Measurements from ENCODE around the gene RAD50. TPM values are rescaled to one million over a fixed set of nuclear protein-coding genes. Genes with fewer than 3 reads are reported as not detected.

RAD50 gene
- total and polyA plus RNA-seq, 4 donors = 22.0 to 40.5 (median 29.8) TPM

- 94% methylated on average over 6 of the region's 9 CpGs for WGBS (ENCODE audit: insufficient coverage)
- Histone ChIP-seq H3K4me3 (ENCODE audit: low read depth, low read length) (no peak overlapping the region), H3K27me3 (ENCODE audit: control insufficient read depth, insufficient read depth, low read length) (no peaks in the 10 kb centered on the region), H3K36me3 (ENCODE audit: control insufficient read depth, insufficient read depth, low read length) (no peaks in the 10 kb centered on the region), H3K4me1 (ENCODE audit: control insufficient read depth, insufficient read depth, low read length) (peaks cover 15% of the 10 kb centered on the region), H3K9me3 (ENCODE audit: control insufficient read depth, insufficient read depth, low read length) (no peaks in the 10 kb centered on the region), H3K27ac (ENCODE audit: low read depth, low read length) (no peak overlapping the region)
- no peak for DNase-seq (ENCODE audit: low read depth in 4 of 6, low spot score in 6 of 6)
These were observed 108.0 kb downstream of the RAD50 start for GRCh38 chr5:132664696-132665209.

- Histone ChIP-seq H3K9me3 (ENCODE audit: control insufficient read depth, insufficient read depth, low read length) (no peaks in the 10 kb centered on the region), H3K4me1 (ENCODE audit: control insufficient read depth, insufficient read depth, low read length) (peaks cover 15% of the 10 kb centered on the region)
- WGBS (ENCODE audit: insufficient coverage) = 78% methylated on average over 19 of the region's 21 CpGs
These were observed 108.8 kb downstream of the RAD50 start for GRCh38 chr5:132665574-132666080.

GRCh38 chr5:132666310-132667123, 109.7 kb downstream of the RAD50 start:
- Histone ChIP-seq H3K4me1 (ENCODE audit: control insufficient read depth, insufficient read depth, low read length) (peaks cover 15% of the 10 kb centered on the region), H3K27me3 (ENCODE audit: control insufficient read depth, insufficient read depth, low read length) (no peaks in the 10 kb centered on the region), H3K4me3 (ENCODE audit: low read depth, low read length) (no peak overlapping the region), H3K36me3 (ENCODE audit: control insufficient read depth, insufficient read depth, low read length) (no peaks in the 10 kb centered on the region), H3K9me3 (ENCODE audit: control insufficient read depth, insufficient read depth, low read length) (no peaks in the 10 kb centered on the region), H3K27ac (ENCODE audit: low read depth, low read length) (no peak overlapping the region)
- DNase-seq (ENCODE audit: low read depth in 4 of 6, low spot score in 6 of 6) = no peak
- 94% methylated on average over 10 of the region's 16 CpGs for WGBS (ENCODE audit: insufficient coverage)

More at GRCh38 chr5:132665574-132666080, 108.8 kb downstream of the RAD50 start:
- Histone ChIP-seq H3K27me3 (ENCODE audit: control insufficient read depth, insufficient read depth, low read length) (no peaks in the 10 kb centered on the region), H3K27ac (ENCODE audit: low read depth, low read length) (no peak overlapping the region), H3K36me3 (ENCODE audit: control insufficient read depth, insufficient read depth, low read length) (no peaks in the 10 kb centered on the region), H3K4me3 (ENCODE audit: low read depth, low read length) (no peak overlapping the region)
- DNase-seq (ENCODE audit: low read depth in 4 of 6, low spot score in 6 of 6) = no peak

GRCh38 chr5:132667309-132667708, 110.5 kb downstream of the RAD50 start:
- Histone ChIP-seq H3K4me1 (ENCODE audit: control insufficient read depth, insufficient read depth, low read length) (peaks cover 15% of the 10 kb centered on the region), H3K9me3 (ENCODE audit: control insufficient read depth, insufficient read depth, low read length) (no peaks in the 10 kb centered on the region), H3K27me3 (ENCODE audit: control insufficient read depth, insufficient read depth, low read length) (no peaks in the 10 kb centered on the region), H3K27ac (ENCODE audit: low read depth, low read length) (no peak overlapping the region), H3K36me3 (ENCODE audit: control insufficient read depth, insufficient read depth, low read length) (no peaks in the 10 kb centered on the region), H3K4me3 (ENCODE audit: low read depth, low read length) (no peak overlapping the region)
- WGBS (ENCODE audit: insufficient coverage) = 92% methylated on average over 4 of the region's 10 CpGs
- DNase-seq (ENCODE audit: low read depth in 4 of 6, low spot score in 6 of 6) = no peak

GRCh38 chr5:132667761-132668705, 111.3 kb downstream of the RAD50 start:
- Histone ChIP-seq H3K36me3 (ENCODE audit: control insufficient read depth, insufficient read depth, low read length) (no peaks in the 10 kb centered on the region), H3K4me1 (ENCODE audit: control insufficient read depth, insufficient read depth, low read length) (peaks cover 12% of the 10 kb centered on the region), H3K4me3 (ENCODE audit: low read depth, low read length) (no peak overlapping the region), H3K9me3 (ENCODE audit: control insufficient read depth, insufficient read depth, low read length) (no peaks in the 10 kb centered on the region), H3K27me3 (ENCODE audit: control insufficient read depth, insufficient read depth, low read length) (no peaks in the 10 kb centered on the region), H3K27ac (ENCODE audit: low read depth, low read length) (no peak overlapping the region)
- DNase-seq (ENCODE audit: low read depth in 4 of 6, low spot score in 6 of 6) = no peak
- WGBS (ENCODE audit: insufficient coverage) = 67% methylated on average over 22 of the region's 22 CpGs

GRCh38 chr5:132668706-132669454, 112.1 kb downstream of the RAD50 start:
- H3K27ac ChIP-seq (ENCODE audit: low read depth, low read length) = no peak overlapping the region
- WGBS (ENCODE audit: insufficient coverage) = 90% methylated on average over 14 of the region's 14 CpGs
- no peaks in the 10 kb centered on the region for H3K9me3 ChIP-seq (ENCODE audit: control insufficient read depth, insufficient read depth, low read length)
- no peaks in the 10 kb centered on the region for H3K27me3 ChIP-seq (ENCODE audit: control insufficient read depth, insufficient read depth, low read length)
- H3K4me3 ChIP-seq (ENCODE audit: low read depth, low read length) = no peak overlapping the region
- no peak for DNase-seq (ENCODE audit: low read depth in 4 of 6, low spot score in 6 of 6)
- H3K36me3 ChIP-seq (ENCODE audit: control insufficient read depth, insufficient read depth, low read length) = no peaks in the 10 kb centered on the region
- peaks cover 9% of the 10 kb centered on the region for H3K4me1 ChIP-seq (ENCODE audit: control insufficient read depth, insufficient read depth, low read length)

GRCh38 chr5:132669455-132669820, 112.7 kb downstream of the RAD50 start:
- Histone ChIP-seq H3K27ac (ENCODE audit: low read depth, low read length) (no peak overlapping the region), H3K9me3 (ENCODE audit: control insufficient read depth, insufficient read depth, low read length) (no peaks in the 10 kb centered on the region), H3K36me3 (ENCODE audit: control insufficient read depth, insufficient read depth, low read length) (no peaks in the 10 kb centered on the region), H3K27me3 (ENCODE audit: control insufficient read depth, insufficient read depth, low read length) (no peaks in the 10 kb centered on the region), H3K4me3 (ENCODE audit: low read depth, low read length) (no peak overlapping the region), H3K4me1 (ENCODE audit: control insufficient read depth, insufficient read depth, low read length) (peaks cover 5% of the 10 kb centered on the region)
- DNase-seq (ENCODE audit: low read depth in 4 of 6, low spot score in 6 of 6) = no peak
- 87% methylated on average over 5 of the region's 7 CpGs for WGBS (ENCODE audit: insufficient coverage)

- Histone ChIP-seq H3K36me3 (ENCODE audit: control insufficient read depth, insufficient read depth, low read length) (no peaks in the 10 kb centered on the region), H3K27me3 (ENCODE audit: control insufficient read depth, insufficient read depth, low read length) (no peaks in the 10 kb centered on the region), H3K27ac (ENCODE audit: low read depth, low read length) (no peak overlapping the region), H3K4me1 (ENCODE audit: control insufficient read depth, insufficient read depth, low read length) (peaks cover 5% of the 10 kb centered on the region), H3K9me3 (ENCODE audit: control insufficient read depth, insufficient read depth, low read length) (no peaks in the 10 kb centered on the region), H3K4me3 (ENCODE audit: low read depth, low read length) (no peak overlapping the region)
- DNase-seq (ENCODE audit: low read depth in 4 of 6, low spot score in 6 of 6) = no peak
- WGBS (ENCODE audit: insufficient coverage) = 85% methylated on average over 13 of the region's 16 CpGs
These were observed 113.4 kb downstream of the RAD50 start for GRCh38 chr5:132669966-132670882.
